ENCODE data around the gene RCN2. TPM values are rescaled to one million over a fixed set of nuclear protein-coding genes. Genes with fewer than 3 reads are reported as not detected.

The RCN2 gene
- total and polyA plus RNA-seq, 2 of the 8 experiments (the other 6 are each of a cell fraction or from before 2014, with no cell fraction given): 65.6 to 137 TPM

GRCh38 chr15:76998663-76999285 is 67.2 kb downstream of the RCN2 start:
- Histone ChIP-seq H4K20me1 (replicated peaks in 1 of 2; ENCODE audit: control insufficient read depth in 1 of 2, insufficient read depth in 2 of 2, low read length in 2 of 2) (no peaks in the 10 kb centered on the region), H4K91ac (replicated peaks; ENCODE audit: insufficient read length, low read length) (no peak overlapping the region), H2BK20ac (ENCODE audit: low read length) (no peak overlapping the region), H3K56ac (replicated peaks; ENCODE audit: insufficient read length, low read depth, low read length) (no peak overlapping the region), H2AFZ (ENCODE audit: low read length) (no peak overlapping the region), H3K4ac (replicated peaks; ENCODE audit: insufficient read length, low read depth, low read length) (no peak overlapping the region), H3K79me2 (ENCODE audit: control insufficient read depth in 1 of 2, insufficient read depth in 2 of 2, low read length in 2 of 2) (no peaks in the 10 kb centered on the region), H2AK5ac (ENCODE audit: low read depth, low read length) (no peak overlapping the region), H2BK5ac (ENCODE audit: low read depth, low read length) (no peak overlapping the region), H3K4me3 (ENCODE audit: extremely low read depth in 1 of 4, insufficient read depth in 2 of 4, low read depth in 3 of 4, low read length in 4 of 4) (no peak overlapping the region), H3K18ac (ENCODE audit: extremely low read depth, low read length) (no peak overlapping the region), H3K4me1 (replicated peaks in 1 of 4; ENCODE audit: control insufficient read depth in 3 of 4, insufficient read depth in 4 of 4, low read length in 3 of 4) (no peaks in the 10 kb centered on the region; a peak in 1 of 7 replicates), H2BK12ac (ENCODE audit: low read depth, low read length) (no peak overlapping the region), H2BK15ac (ENCODE audit: low read length) (no peak overlapping the region), H4K5ac (ENCODE audit: insufficient read length, low read depth, low read length) (no peak overlapping the region), H3K27me3 (replicated peaks in 1 of 4; ENCODE audit: control insufficient read depth in 3 of 4, extremely low read depth in 1 of 4, insufficient read depth in 3 of 4, low read length in 3 of 4) (peaks cover 0 to 3% (median 0%) of the 10 kb centered on the region in 4 experiments; a peak in 2 of 7 replicates), H3K23ac (ENCODE audit: insufficient read length) (no peak overlapping the region), H3K14ac (ENCODE audit: insufficient read length) (no peak overlapping the region), H3K36me3 (ENCODE audit: control insufficient read depth in 2 of 4, insufficient read depth in 4 of 4, low read length in 3 of 4) (no peaks in the 10 kb centered on the region), H3K23me2 (ENCODE audit: low read depth, low read length) (no peaks in the 10 kb centered on the region), H3K9ac (replicated peaks in 1 of 4; ENCODE audit: extremely low read depth in 1 of 4, low read depth in 3 of 4, low read length in 3 of 4) (no peak overlapping the region), H2BK120ac (replicated peaks; ENCODE audit: low read depth, low read length) (no peak overlapping the region), H3K27ac (ENCODE audit: low read depth, low read length) (no peak overlapping the region), H3K79me1 (ENCODE audit: low read depth, low read length) (no peaks in the 10 kb centered on the region), H3K4me2 (ENCODE audit: insufficient read depth in 1 of 2, low read depth in 2 of 2, low read length in 2 of 2) (no peak overlapping the region), H4K8ac (ENCODE audit: extremely low read depth, insufficient read depth, low read length) (no peak overlapping the region), H3K9me3 (ENCODE audit: insufficient read depth in 2 of 2, low read depth in 1 of 2, low read length in 1 of 2) (no peaks in the 10 kb centered on the region)
- no peak for FAIRE-seq
- ChIA-PET POLR2A (ENCODE audit: partially characterized antibody) (no interaction called here), CTCF (ENCODE audit: partially characterized antibody) (interaction anchor here (0.9 to 1.5 kb wide), 6 partner anchors 14 to 634 kb away, joined by 3 to 8 read pairs (median 4); partner anchors contain the start of gene LINGO1)
- no peak for DNase-seq (ENCODE audit: low read depth in 1 of 2, low spot score in 2 of 2)
- 91% methylated on average over 8 of the region's 8 CpGs; no CpG with 5 or more reads in 1 of the 2 experiments for WGBS, 2 experiments (ENCODE audit: extremely low coverage in 1 of 2, insufficient coverage in 1 of 2, insufficient read length in 1 of 2, insufficient replicate concordance in 2 of 2, low coverage in 1 of 2, low lambda C conversion rate in 2 of 2, missing lambda C conversion rate in 1 of 2)
- TF ChIP-seq JUND (IDR thresholded peaks at IDR 0.05; ENCODE audit: low read length): no peak
- no peak for TF ChIP-seq MAFK (IDR thresholded peaks at IDR 0.05; ENCODE audit: low read depth, low read length)
- TF ChIP-seq RFX5 (IDR thresholded peaks at IDR 0.05; ENCODE audit: borderline replicate concordance, low read depth, low read length): no peak
- TF ChIP-seq TAF1 (IDR thresholded peaks at IDR 0.05; ENCODE audit: low read depth, low read length): no peak
- no peak for TF ChIP-seq CHD1 (IDR thresholded peaks at IDR 0.05; ENCODE audit: low read depth, low read length)
- TF ChIP-seq SIX5 (IDR thresholded peaks at IDR 0.05; ENCODE audit: low read depth, low read length): no peak
- TF ChIP-seq PHF8 (conservative IDR thresholded peaks at IDR 0.05; ENCODE audit: low read depth, low read length): no peak
- no peak for TF ChIP-seq ATF2 (IDR thresholded peaks at IDR 0.05; ENCODE audit: low read length)
- TF ChIP-seq CEBPB (IDR thresholded peaks at IDR 0.05; ENCODE audit: low read depth, low read length): no peak
- TF ChIP-seq EP300 (IDR thresholded peaks at IDR 0.05; ENCODE audit: borderline replicate concordance in 1 of 2, low read depth in 2 of 2, low read length in 2 of 2): no peak
- TF ChIP-seq SIN3A (conservative IDR thresholded peaks at IDR 0.05 in 1 of 2, IDR thresholded peaks at IDR 0.05 in 1 of 2; ENCODE audit: low read depth in 1 of 2, low read length in 2 of 2): no peak

All from H1 (cell line).